HG03097 (cell line): ENCODE data around the gene ATG13.

Experiments
- ATAC-seq: cut with Tn5 transposase; IDR thresholded peaks from one replicate; pipeline ENCODE4 v1.9.1; 2021; ENCODE audit not compliant: unreplicated experiment, low FRiP score

Gene ATG13

GRCh38 chr11:46721286-46721685, 103.9 kb downstream of the ATG13 start:
- no peak for ATAC-seq

DNA sequence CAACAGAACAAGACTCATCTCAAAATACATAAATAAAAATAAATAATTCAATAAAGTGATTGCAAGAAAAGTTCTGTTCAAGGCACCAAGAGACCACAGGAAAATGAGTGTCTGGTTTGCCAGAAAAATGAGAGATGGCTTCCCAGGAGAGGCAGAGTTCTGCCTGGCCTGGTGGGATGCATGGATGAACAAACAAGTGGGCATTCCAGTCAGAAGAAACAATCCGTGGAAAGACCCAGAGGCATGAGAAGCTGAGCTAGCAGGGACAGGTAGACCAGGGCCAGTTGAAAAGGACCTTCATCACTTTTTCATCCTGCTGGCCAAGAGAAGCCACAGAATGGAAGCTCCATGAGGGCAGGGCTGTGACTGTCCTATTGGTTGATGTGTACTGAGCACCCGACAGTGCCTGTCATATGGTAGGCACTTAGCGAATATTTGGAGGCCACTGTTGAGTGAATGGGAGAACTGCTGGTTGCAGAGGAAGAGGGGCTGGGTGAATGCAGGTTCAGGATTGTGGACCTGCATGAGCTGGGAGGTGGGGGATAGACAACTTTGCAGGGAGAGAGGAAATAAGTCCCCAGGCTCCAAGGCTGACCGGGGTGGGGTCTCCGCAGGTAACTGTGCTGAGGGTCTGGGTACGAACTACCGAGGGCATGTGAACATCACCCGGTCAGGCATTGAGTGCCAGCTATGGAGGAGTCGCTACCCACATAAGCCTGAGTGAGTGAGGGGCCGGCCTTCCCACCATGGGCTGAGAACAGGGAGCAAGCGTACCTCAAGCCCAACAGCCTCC, 105.4 kb downstream of the ATG13 start:
- ATAC-seq = no peak

DNA sequence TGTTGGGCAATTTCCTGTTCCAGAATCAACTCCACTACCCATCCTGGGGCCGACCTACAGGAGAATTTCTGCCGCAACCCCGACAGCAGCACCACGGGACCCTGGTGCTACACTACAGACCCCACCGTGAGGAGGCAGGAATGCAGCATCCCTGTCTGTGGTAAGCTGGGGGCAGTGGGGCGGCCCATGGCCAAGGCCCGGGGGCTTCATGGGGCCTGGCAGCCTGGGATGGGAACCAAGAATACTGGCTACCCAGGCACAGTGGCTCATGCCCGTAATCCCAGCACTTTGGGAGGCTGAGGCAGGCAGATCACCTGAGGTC, 106.0 kb downstream of the ATG13 start:
- no peak for ATAC-seq

DNA sequence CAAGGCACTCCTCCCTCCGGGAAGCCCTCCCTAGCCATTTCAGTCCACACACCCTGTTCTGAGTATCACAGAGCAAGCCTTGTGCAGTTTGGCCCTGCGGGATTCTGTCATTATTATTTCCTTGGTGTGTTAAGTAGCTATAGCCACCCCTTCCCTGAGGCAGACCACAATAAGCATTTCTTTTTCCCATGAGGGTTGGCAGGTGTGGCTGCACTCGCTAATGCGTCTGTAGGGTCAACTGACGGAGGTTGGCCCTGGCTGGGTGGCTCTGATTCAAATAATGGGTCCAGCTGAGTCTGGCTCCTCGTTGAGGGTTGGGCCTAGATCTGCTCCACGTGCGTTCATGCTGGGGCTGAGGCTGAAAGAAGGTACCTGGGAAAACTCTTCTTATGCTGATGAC, 106.7 kb downstream of the ATG13 start:
- no peak for ATAC-seq
